Stimulated activated CD8-positive, alpha-beta memory T cell treated with anti-CD3 and anti-CD28 coated beads, Interleukin-2, amount 100 ng/mL, for 1 hour (primary cell): ENCODE data around the gene SH3BP2.
A peak's percentile ranks its signal among the peaks of the same experiment; 100 is the strongest.

Source experiments
- DNase-seq, 2 donors: peaks; one replicate each; pipeline ENCODE4 v3.0.0-alpha.2; 2020; ENCODE audit warnings: low read depth in 2 of 2

The SH3BP2 gene

DNA sequence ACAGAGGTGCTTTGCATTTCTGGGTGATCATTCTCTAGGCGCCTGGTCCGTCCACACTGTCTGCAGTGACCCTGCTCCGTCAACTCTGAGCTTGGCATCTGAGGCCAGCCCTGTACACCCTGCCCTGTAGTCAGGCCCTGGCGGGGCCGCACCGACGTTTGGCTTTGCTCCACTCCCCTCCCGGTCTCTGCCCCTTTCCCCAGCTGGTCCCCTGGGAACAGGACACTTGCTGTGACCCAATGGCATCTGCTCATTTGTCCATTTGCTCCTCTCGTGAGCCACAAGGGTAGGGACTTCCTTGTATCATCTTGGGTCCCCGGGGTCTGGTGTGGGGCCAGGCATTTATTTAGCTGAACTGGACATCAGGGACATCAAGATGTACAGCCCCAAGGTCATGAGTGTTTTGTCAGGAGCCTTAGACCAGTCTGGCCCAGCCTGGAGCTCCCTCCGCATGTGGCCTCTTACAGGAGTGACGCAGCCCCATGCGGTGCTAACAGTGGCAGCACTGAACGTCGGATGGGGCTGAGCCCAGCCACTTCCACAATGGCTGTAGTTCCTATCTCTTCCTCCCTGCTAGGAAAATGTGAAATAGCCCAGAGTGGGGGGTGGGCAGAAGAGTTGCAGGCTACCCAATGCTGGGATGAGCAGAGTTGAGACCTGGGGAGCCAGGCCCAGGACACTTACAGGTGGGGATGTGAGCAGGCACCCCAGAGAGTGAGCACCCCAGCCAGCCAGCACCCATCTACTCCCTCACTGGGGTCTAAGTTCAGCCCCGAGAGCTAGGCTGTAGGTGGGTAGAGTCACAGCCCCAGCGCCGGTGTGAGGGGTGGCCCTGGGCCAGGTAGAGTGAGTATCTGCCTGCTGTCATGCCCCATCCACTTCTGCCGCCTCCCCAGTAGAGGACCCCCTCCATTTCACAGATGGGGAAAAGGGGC is 2.0 kb upstream of the SH3BP2 start:
- DNase-seq, result no peak

DNA sequence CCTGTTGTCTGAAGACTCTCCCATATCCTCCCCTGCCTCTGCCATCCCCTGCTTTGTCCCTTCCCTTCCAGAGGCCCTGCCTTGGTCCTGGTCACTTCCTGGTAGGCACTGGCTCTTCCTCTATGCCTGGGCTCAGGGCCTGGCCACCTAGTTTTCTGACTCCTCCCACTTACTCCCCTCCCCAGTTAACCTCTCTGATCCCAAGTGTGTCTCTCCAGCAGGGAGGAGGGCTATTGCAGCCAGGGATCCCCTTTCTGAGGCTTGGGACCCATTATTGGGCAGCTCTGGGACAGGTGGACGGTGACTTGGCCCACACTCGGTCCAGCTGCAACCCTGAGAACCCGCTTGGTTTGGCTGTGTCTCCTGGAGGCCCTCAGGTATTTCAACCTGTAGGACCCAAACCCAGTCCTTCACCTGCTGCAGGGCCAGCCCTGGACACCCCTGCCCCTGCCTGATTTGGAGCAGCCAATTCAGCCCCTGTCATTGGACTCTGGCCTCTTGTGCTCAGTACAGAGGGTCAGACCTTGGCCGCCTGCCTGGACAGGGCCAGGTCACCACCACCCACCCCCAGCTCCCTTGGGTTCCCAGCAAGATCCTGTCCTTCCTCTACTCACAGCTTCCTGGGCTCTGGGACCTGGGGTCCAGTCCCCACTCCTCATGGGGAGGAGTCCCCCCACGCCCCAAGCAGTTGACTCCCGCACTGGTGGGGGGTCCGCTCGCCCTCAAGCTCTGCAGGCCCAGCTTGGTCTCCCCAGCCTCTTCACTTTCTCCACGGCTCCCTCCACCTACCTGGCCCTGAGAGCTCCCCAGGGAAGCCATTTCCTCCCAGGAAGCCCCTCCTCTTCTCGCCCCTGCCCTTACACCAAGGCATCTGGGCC is 1.1 kb upstream of the SH3BP2 start:
- DNase-seq, result no peak

DNA sequence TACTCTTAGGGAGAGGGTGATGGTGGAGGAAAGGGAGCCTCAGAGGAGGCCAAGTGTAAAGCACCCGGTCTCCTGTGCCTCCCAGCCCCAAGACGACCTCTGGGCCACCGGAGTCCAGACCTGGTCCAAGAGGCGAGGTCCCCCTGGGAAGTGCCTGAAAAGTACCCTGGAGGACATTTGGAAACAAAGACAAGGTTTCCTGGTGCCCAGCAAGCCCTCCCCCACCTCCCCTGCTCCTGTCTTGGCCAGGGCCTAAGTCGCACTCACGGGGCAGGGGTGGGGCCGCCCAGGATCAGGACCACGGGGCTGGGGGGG is 532 bp upstream of the SH3BP2 start:
- DNase-seq, result no peak

DNA sequence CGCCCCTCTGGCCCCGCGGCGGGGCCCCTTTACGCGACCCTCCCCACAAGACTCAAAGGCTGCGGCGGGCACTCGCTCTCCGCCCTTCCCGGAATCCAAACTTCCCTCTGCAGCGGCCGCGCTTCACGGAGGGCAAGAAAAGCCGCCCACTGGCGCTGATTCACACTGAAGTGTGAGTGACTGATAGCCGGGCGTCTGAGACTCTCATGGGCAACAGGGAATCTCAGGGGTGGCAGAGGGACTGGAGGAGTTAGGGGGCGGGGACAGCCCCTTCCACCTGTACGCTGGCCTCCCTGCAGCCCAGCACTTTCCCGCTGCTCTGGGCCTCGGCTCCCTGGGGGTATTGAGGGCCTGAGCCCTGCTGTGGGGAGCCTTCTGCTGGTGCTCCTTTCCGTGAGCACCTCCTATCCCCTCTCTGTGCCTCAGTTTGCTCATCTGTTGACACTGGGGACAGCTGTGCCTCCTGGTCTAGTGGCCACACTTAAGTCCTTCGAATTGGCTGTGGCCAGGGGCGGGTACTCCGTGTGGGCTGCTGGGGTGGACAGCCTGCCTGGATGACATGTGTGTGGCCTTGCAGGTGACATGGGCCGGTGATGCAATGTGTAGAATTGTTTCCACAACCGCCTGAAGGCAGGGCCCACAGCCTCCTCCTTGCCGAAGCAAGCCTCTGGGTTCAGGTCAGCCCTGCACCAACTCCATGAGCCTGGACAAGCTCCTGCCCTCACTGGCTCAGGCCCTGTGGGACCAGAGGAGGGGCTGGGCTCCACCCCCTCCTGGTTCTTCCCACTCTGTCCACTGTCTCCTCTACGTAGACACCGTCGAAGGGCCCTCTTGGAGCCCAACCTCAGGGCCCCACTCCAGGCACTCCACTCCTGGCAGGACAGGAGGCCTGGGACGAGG is 951 bp downstream of the SH3BP2 start:
- no peak for DNase-seq

DNA sequence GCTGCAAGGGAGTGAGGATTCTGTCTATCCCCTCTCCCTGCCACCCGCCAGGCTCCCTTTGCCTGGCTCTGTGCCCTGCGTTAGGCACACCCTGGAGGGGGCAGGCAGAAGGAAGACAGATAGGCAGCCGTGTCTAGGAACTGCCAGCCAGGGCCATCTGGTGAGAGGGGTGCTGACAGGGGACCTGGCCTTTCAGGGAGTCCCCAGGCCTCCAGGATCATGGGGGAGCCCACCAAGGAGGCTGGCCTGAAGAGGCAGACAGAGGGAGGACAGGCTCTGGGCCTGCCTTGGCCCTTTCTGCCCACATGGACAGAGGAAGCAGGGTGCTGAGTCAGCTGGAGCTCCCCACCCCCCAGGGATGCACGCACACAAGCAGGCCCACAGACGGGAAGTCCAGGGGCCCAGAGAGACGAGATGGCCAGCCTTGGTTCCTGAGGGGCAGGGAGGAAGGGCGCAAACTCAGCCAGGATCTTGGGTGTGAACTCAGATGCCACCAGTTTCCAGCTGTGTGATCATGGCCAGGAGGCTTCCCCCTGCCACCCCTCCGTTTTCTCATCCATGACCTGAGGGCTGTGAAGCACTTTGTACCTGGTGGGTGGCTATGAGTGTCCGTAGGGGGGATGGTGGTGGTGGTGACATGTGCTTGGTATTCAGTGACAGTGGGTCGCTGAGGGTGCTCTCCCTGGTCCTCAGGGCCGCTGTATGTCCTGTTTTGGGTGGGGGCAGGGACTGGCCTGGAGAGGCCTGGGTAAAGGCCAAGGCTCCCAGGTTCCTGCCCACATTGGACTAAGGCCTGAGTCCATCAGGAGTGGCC is 1.8 kb downstream of the SH3BP2 start:
- no peak for DNase-seq

DNA sequence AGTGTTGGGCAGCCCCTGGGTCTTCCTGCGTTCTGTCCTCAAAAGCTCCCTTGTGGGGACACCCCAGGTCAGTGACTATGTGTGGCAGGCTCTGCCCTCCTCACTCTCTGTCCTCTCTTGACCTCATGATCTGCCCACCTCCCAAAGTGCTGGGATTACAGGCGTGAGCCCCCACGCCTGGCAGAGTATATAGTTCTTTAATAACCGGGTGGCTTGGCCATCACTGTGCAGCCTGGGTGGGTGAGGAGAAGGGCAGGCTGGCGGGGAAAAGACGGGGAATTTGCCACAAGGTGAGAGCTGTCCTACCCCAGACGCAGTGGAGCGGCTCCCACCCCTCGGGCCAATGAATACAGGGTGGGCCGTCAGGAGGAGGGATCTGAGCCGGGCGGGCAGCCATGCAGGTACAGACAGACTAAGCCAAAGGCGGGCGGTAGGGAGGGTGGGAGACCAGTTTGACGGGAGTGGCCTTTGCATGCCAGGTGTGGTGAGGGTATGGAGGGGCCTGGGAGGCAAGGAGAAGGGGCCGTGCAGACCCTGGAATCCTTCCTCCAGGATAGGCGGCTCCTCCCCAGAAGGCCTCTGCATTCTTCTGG is 2.5 kb downstream of the SH3BP2 start:
- DNase-seq, result no peak

DNA sequence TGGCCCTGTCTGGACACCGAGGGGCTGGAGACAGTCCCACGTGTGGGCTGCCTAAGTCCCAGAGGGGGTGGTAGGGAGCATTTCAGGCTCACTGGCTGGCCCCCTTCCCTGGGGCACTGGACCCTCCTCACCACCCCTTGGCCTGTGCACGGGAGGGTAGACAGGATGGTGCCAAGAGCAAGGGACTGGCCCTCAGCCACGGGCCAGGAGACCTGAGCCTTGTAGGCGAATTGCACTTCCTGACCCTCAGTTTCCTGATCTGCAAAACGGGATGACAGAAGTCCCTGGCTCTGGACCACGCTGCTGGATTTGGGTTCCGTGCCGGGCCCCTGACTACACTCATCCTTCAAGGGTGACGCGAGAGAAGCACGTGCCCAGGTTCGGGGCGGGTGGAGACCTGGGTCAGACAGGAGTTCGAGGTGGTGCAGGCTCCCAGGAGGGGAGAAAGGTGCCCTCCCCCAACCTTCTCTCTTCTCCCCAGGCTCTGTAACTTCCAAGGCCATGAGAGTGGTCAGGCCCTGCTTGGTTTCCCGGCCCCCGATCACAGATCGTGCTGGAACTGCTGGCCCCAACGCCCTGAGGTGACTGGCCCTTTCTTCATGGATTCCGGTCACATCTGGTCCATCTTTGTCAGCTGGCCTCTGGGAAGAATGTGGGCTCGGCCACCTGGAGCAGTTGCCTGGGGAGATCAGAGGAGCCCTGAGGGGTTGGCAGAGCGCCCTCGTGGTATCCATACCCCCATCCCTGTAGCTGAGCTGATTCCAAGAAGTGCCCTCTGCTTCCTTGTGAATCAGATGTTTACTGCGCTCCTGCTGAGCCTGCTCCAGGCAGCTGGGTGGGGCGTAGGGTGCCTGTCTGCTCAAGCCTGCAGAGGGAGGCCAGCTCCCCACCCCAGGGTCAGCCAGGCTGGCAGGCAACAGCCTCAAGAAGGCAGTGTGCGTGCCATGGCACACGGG is 3.3 kb downstream of the SH3BP2 start:
- no peak for DNase-seq

DNA sequence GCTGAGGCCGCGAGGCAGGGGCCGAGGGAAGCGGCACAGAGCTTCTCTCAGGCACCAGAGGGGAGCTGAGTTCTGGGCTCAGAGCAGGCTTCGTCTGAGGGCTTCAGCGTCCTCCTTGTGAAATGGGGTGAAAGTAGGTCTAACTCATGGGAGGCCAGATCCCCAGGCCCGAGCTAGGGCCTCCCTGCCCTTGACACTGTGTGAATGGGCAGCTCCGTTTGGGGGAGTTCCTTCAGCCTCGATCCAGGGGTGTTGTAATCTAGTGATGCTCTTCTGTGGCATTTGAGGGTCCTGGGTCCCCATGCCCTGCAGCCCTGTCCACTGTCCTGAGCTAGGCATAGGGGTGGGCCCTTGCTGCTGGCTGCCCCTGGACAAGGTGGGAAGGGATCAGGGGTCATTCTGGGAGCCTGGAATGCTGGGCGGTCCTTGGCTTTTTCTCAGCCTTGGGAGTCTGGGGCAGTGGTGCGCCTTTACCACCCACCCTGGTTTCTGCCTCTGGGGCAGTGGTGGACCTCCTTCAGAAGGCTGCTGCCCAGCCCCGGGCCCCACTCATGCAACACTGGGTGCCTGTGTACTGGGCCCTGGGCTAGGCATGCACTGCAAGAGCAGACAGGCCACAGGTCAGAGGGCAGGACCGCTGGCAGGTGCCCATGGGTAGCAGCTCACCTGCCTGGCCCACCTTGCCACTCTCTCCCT is 4.1 kb downstream of the SH3BP2 start:
- DNase-seq, result no peak

DNA sequence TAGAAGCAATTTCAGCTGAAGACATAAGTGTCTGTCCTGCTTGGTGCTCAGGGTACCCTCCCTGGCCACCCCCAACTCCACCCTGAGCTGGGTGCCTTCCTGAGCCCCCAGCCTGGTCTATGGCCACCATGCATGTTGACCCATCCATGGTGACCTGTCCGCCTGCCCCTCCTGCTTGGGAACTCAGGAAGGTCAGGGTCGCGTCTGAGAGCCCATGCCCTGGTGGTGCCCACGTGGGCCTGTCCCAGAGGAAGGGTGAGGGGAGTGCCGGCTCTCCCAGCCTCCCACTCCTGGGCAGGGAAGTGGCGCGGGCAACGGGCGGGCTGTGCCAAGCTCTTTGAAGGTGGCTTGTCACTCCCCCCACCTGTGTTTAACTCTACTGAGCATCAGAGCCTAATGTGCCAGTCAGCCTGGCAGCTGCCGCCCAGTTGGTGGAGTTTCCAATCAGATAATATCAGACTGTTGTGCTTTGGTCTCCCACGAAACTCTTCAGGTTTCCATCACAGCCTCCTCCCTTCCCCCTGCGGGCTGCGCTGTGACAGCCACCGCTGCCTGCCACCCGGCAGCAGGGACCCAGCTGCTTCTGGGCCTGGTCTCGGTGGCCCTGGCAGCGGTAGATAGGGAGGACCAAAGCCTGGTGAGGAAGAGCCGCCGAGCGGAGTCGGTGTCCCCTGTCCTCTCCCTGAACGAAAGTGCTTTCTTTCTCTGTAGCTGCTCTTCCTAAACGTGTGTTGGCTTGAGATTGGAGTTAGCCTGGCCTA is 4.8 kb downstream of the SH3BP2 start:
- DNase-seq, result peak in 1 of 2 donors; percentile 45

DNA sequence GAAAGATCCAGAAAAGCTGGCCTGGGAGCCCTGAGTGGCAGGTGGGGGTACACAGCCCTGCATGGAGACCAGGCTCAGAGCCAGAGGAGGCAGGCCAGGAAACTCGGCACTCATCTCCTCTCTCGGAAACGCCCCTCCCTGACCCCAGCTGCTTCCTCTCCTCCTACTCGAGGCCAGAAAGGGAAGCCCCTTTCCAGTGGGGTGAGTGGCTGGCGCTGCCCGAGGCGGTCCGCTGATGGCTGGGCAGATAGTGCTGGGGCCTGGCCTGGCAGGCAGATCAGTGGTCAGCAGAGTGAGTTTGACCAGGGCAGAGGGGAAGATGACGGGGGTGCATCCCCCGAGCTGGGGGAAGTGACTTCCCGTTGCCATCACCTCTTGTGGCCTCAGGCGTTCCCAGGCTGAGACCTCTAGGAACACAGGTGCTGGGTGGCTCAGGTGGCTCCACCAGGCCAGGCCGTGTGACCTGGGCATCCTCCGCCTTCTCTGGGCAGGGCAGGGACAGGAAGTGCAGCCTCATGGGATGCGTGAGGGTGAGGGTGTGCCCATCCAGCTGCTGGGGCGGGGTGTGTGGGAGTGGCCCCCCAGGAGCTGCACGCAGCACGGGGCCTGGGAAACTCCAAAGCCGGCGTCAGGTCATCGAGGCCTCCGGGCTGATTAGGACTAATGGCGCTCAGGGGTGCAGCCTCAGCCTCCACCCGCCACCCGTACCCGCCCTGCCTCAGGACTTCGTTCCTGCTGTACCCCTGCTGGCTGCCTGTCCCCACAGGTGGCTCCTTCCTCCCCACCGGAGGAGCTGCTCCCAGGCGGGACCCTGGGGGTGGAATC is 5.7 kb downstream of the SH3BP2 start:
- no peak for DNase-seq

DNA sequence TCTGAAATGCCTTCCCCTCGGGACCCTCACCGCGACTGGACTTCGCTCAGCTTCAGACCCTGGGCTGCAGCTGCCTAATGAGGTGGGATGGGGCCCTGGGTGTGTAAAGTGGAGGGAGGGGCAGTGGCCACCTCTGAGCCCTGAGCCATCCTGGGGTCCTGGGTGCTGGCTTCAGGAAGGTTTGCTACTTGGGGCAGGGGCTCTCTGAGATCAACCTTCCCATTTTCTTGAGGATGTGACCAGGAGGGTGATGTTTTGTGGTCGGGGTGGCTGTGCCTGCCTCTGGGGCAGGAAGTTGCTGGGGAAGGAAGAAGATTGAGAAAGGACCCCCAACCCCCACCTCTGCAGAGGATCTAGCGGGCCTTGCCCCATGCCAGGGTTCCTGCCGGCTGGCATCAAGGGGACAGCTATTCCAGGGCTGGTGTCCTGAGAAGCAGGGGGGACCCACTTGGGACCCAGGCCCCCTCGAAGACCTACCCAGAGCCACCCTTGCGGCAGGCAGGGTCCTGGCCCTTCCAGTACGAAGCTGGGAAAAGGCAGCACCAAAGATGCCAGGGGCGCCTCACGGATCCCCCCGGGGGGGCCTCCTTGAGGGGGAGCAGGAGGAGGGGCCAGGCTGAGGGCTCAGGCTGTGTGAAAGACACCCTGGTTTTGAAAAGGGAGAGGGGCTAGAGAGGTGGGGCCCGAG is 6.5 kb downstream of the SH3BP2 start:
- no peak for DNase-seq

DNA sequence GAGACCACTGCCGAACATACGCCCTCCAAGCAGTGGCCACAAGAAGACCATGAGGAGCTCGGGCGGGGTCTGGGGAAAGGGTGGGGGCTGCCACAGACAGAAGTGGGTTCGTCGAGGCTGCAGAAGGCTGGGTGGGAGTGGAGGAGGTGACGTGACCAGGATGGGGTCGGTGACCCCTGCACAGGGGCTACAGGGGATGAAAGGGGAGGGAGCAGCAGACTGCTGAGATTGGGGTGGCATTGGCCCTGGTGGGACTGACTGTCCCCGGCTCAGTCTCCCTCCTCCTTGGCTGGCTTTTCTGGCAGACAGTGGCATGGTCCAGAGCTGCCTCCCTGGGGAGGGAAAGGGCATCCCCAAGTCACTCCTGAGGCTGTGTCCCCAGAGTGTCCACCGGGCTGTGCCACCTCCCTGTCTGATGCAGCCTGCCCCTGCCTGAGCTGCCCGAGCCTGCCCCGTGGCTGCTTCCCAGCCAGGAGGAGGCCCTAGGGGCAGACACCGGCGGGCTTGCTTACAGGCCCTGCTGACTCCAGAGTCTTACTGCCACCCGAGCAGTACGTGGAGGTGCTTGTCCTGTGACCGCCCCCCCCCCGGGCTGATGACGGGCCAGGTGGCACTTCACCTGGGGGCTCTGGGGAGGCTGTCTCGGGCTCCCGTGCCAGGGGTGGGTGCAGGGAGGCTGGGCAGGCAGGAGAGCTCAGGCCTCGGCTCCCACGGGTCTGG is 7.2 kb downstream of the SH3BP2 start:
- DNase-seq, result no peak

DNA sequence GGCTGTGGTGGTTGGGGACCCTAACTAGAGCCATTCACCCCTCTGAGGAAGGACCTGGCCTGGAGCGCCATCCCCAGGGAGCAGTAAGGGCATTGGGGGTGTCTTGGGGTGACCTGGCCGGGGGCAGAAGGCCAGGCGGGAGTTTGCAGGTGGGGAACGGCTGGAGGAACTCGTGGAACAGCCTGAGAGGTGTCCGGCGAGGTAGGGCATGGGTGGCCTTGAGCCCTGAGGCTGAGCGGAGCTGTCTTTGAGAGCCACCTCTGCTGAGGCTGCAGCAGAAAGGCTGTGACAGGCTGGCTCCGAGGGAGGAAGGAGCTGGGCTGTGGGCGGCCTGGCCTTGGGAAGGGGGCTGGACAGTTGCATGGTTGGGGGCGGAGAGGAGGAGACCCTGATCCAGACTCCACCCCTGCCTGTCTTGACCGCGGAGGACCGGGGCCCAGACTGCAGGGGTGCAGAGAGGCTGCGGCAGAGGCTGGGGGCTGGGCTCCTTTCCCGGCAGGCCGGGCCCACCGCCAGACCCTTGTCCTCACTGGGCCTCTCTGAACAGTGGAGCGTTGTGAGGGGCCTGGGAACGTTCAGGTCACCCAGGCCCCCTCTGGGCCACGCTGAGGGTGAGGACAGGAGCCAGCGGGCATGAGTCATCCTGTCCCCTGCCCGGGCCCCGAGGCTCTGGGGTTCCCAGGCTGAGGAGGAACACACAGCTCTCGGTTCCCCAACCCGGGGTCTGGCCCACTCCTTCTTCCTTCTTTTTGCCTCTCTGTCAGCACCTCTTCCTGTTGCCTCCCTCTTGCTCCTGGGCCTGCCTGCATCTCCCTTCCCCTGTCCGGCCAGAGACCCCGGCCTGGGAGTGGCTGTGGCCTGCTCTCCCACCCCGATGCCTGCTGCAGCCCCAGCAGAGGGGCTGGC is 8.1 kb downstream of the SH3BP2 start:
- no peak for DNase-seq

DNA sequence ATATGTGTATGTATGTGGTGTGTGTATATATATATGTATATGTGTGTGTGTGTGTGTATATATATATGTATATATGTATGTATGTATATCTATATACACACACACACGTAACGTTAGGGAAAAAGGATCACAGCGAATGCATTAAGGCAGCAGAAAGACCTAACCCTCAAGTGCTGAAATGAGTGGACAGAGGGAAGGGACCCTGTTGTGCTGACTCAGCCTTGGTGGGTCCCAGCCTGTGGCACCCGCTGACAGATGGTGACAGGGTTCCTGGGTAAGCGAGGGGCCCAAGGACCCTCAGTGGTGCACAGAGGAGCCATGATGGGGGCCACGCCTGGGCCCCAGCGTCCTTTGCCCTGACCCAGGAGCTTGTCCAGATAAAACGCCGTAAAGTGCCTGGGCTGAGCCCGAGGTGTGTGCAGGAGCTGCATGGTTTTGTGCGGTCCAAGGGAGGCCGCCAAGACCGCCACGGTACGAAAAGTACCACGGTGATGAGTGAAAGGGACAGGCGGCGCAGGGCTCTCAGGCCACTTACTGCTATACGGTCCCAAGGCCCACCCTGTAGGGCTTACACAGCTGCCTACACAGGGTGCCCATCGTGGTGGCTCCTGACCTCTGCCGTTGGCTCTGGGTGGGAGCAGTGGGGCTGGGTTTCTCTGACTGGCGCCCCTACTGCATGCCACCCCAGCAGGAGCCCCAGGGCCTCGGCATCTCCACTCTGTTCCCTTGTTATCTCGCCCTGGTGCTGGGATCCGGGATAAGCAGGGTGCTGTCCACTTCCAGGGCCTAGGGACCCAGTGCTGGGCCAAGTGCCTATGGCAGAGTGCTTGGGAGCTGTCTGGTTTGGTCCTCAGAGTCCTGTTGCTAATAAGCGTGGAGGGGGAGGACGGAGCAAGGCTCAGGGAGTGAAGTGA is 10.0 kb downstream of the SH3BP2 start:
- no peak for DNase-seq
